KG1 (cell line): ENCODE measurements around the gene TMEM161A.
"Not testable (repeated sequence)": the region's sequence is repeated elsewhere in the genome, so short reads cannot be mapped to it uniquely, and the experiment has no call there.

Experiments used
- DNase-seq: peaks from one replicate; lab custom pipeline; 2025; lab: John Stamatoyannopoulos, UW

The TMEM161A gene

GRCh38 chr19:19121371-19121770 is 16.9 kb downstream of the TMEM161A start:
- no peak for DNase-seq

GRCh38 chr19:19120308-19121231 is 17.7 kb downstream of the TMEM161A start:
- DNase-seq, result no peak

GRCh38 chr19:19119325-19120237 is 18.7 kb downstream of the TMEM161A start:
- DNase-seq, result no peak

- DNase-seq, result no peak
Measured at GRCh38 chr19:19115954-19116353, 22.3 kb downstream of the TMEM161A start.

- peak; percentile 11 for DNase-seq
Measured at GRCh38 chr19:19113040-19113626, 25.1 kb downstream of the TMEM161A start.

- DNase-seq, result no peak
Measured at GRCh38 chr19:19111967-19112580, 26.2 kb downstream of the TMEM161A start.

GRCh38 chr19:19111136-19111835 is 27.0 kb downstream of the TMEM161A start:
- no peak for DNase-seq

- no peak for DNase-seq
Measured at GRCh38 chr19:19110410-19111135, 27.7 kb downstream of the TMEM161A start.

- no peak for DNase-seq
Measured at GRCh38 chr19:19109601-19110000, 28.7 kb downstream of the TMEM161A start.

GRCh38 chr19:19107654-19108053 is 30.6 kb downstream of the TMEM161A start:
- DNase-seq, result no peak

GRCh38 chr19:19106938-19107337 is 31.3 kb downstream of the TMEM161A start:
- DNase-seq, result not testable (repeated sequence)

- DNase-seq, result no peak
Measured at GRCh38 chr19:19106056-19106551, 32.2 kb downstream of the TMEM161A start.

GRCh38 chr19:19105365-19106055 is 32.8 kb downstream of the TMEM161A start:
- no peak for DNase-seq

GRCh38 chr19:19103167-19103566 is 35.1 kb downstream of the TMEM161A start:
- no peak for DNase-seq

GRCh38 chr19:19102566-19102965 is 35.7 kb downstream of the TMEM161A start:
- DNase-seq, result not testable (repeated sequence)

- DNase-seq, result no peak
Measured at GRCh38 chr19:19101540-19101939, 36.7 kb downstream of the TMEM161A start.

GRCh38 chr19:19098703-19099632 is 39.3 kb downstream of the TMEM161A start:
- no peak for DNase-seq

- DNase-seq, result no peak
Measured at GRCh38 chr19:19098084-19098702, 40.1 kb downstream of the TMEM161A start.
